ENCODE data around the gene C15orf61. TPM values are rescaled to one million over a fixed set of nuclear protein-coding genes. Genes with fewer than 3 reads are reported as not detected.
A peak's percentile ranks its signal among the peaks of the same experiment; 100 is the strongest.

Gene C15orf61
- total RNA-seq, 2 donors from 2014 or later: 4.1 to 5.8 TPM

GRCh38 chr15:67542420-67543347 lies 21.8 kb downstream of the C15orf61 start, which contains the start of gene MAP2K5:
Gene MAP2K5 (plus strand): TSS chr15:67542703. CDS start chr15:67543336, 633 bp downstream.
- Mint-ChIP-seq H3K27ac (peak within 1 kb of the TSS; percentile 91 to 94), H3K36me3 (peaks cover 8 to 11% of the 10 kb centered on the region in 2 donors), H3K9me3 (no peaks in the 10 kb centered on the region)
- ATAC-seq (peak; percentile 71 to 79), DNase-seq (ENCODE audit: low spot score in 2 of 2) (peak; percentile 80 to 82)

DNA sequence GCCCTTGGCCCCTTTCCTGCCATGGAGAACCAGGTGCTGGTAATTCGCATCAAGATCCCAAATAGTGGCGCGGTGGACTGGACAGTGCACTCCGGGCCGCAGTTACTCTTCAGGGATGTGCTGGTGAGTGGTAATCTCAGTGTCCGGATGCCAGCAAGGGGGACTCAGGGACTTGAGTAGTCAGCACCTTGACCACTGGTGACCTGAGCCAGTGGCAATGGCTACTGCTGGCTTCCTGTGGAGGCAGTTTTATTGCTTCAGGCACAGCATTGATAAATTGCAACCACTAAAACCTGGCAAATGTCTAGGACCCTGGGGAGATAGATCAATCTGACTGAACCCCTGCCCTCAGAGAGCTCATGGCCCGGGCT lies 22.4 kb downstream of the C15orf61 start:
- DNase-seq (ENCODE audit: low spot score in 2 of 2): no peak
- Mint-ChIP-seq H3K9me3 (no peaks in the 10 kb centered on the region), H3K27ac (peak overlapping the region; percentile 91 to 94), H3K36me3 (peaks cover 8 to 11% of the 10 kb centered on the region in 2 donors)
- no peak for ATAC-seq

DNA sequence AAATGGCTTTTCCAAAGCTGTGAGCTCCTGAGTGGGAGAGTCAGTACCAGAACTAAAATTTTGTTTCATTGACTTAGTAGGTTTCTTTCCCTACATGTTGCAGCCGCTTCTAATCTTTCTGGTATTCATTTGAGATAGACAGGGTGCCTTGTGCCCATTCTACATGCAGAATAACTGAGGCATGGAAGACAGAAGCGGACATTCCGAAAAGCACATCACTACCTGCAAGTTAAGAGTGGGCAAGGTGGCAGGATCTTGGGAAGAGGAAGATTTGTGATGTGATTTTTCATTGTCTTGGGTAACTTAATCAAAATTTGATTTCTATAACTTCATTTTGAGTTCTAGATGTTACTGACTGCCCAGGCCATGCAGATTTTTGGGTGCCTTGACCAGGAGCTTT lies 23.5 kb downstream of the C15orf61 start:
- H3K27ac Mint-ChIP-seq: no peak overlapping the region
- H3K36me3 Mint-ChIP-seq: peaks cover 8 to 11% of the 10 kb centered on the region in 2 donors
- H3K9me3 Mint-ChIP-seq: no peaks in the 10 kb centered on the region
- ATAC-seq (no peak), DNase-seq (ENCODE audit: low spot score in 2 of 2) (no peak)

DNA sequence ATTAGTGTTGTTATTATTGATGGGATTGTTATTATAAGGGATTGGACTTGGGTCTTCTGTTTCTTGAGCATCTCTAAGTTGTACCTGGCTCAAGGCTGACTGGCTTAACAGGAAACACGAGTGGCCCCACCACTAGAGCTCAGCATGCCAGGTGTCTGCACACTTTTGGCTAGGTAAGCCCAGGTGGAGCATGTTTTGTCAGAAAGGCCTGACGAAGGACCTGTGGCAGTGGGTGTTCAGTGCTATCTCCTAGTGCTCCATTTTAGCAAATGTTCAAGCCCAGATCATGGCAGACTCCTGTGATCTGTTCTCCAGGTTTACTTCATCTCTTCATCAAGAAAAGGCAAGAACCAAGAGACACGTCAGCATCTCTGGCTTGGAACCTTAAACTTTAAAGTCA lies 24.9 kb downstream of the C15orf61 start:
- H3K9me3 Mint-ChIP-seq: no peaks in the 10 kb centered on the region
- DNase-seq (ENCODE audit: low spot score in 2 of 2): no peak

GRCh38 chr15:67547064-67547463 lies 26.1 kb downstream of the C15orf61 start:
- Mint-ChIP-seq H3K36me3 (peaks cover 3 to 8% of the 10 kb centered on the region in 2 donors), H3K9me3 (no peaks in the 10 kb centered on the region), H3K27ac (peak overlapping the region in 1 of 2 donors; percentile 41)
- DNase-seq (ENCODE audit: low spot score in 2 of 2) (no peak), ATAC-seq (no peak)

More for the DNA sequence above, 24.9 kb downstream of the C15orf61 start:
- Mint-ChIP-seq H3K36me3 (peaks cover 8 to 11% of the 10 kb centered on the region in 2 donors), H3K27ac (peak overlapping the region in 1 of 2 donors; percentile 41)
- no peak for ATAC-seq

DNA sequence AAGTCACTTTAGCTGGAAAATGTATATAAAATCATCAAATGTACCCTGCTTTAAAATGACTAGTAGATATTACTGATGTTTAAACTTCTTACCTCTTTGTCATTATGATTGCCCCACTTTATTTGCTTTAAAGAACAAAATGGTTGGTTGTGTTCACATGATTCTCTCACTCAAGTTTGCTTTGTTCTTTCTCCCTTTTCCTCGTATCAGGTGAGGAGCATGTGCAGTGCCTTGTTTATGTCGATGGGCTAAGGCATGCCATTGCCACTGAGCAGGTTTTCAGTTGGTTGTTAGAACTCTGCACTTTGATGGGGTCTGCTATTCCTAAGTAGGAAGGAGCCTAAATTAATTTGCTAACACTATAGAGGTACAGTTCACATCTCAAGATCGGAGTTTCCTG lies 26.9 kb downstream of the C15orf61 start:
- no peak for ATAC-seq
- no peak for DNase-seq (ENCODE audit: low spot score in 2 of 2)
- H3K9me3 Mint-ChIP-seq: no peaks in the 10 kb centered on the region
- H3K27ac Mint-ChIP-seq: no peak overlapping the region
- H3K36me3 Mint-ChIP-seq: peaks cover 0 to 6% of the 10 kb centered on the region in 2 donors

DNA sequence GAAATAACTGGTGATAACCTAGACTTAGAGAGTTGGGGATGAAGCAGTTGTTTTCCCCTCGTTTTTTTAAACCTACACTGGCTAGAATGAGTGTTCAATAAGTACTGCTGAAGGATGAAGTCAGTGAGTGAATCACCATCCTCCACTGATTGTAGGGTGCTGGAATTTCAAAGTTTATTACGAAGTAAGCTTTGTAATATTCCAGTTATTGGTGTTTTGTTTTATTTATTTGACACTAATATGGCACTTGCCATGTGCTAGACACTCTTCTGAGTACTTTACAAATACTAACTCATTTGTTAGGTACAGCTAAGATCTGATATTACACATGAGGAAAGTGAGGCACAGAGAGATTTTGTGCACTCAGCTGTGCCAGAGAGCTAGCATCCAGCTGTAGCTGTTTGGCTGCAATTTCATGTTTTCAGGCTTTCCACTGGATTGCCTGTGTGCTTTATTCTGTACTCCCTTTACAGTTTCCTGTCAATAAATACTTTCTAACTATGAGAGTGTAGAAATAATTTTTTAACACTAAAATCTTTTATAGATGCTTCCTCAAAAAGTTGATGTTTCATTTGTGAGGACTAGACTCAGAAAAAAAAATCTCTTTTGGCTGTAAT lies 27.4 kb downstream of the C15orf61 start:
- Mint-ChIP-seq H3K36me3 (peaks cover 0 to 6% of the 10 kb centered on the region in 2 donors), H3K27ac (no peak overlapping the region), H3K9me3 (no peaks in the 10 kb centered on the region)
- DNase-seq (ENCODE audit: low spot score in 2 of 2): no peak
- no peak for ATAC-seq

DNA sequence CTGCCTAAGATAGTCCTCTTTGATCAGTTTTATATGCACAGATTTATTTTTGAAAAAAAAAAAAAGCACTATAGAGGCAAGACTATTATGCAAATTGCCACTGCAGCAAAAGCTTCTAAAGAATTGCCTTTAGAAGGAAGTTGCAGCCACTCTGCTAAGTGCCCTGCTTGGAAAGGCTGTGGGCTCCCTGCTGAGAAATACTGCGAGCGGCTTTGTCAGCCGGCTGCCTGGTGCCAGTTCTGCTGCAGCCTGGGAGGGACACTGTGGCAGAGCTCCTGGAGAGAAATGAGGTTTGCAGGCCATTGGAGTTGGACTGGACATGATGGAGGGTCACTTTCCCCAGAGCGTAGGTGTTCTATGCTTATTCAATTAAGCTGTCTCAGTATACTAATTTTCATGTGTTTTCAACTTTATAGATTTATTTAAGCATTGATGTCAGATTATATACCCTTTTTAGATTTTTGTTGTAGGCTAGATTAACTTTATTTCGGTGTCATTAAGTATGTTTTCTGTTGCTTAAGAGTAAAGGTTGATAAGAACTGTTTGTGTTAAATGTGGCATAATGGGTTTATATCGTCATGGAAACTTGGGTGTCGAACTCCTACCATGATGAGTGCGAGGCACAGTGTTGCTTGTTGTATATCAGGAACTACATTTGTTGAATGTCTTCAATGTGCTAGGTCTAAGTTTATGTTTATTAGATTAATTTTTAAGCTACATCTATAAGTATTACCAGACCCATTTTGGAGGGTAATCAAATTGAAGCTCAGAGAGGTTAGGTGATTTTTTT lies 28.1 kb downstream of the C15orf61 start:
- DNase-seq (ENCODE audit: low spot score in 2 of 2) (no peak), ATAC-seq (no peak)
- peaks cover 0 to 5% of the 10 kb centered on the region in 2 donors for H3K36me3 Mint-ChIP-seq
- H3K9me3 Mint-ChIP-seq: no peaks in the 10 kb centered on the region
- H3K27ac Mint-ChIP-seq: no peak overlapping the region

- Mint-ChIP-seq H3K27ac (no peak overlapping the region), H3K36me3 (peaks cover 0 to under 1% of the 10 kb centered on the region in 2 donors), H3K9me3 (no peaks in the 10 kb centered on the region)
- ATAC-seq: no peak
- DNase-seq (ENCODE audit: low spot score in 2 of 2): no peak
Observed at GRCh38 chr15:67549736-67550135, 28.8 kb downstream of the C15orf61 start.

GRCh38 chr15:67550522-67550921 lies 29.6 kb downstream of the C15orf61 start:
- peak in 1 of 2 donors; percentile 63 for ATAC-seq
- peaks cover 0 to 4% of the 10 kb centered on the region in 2 donors for H3K36me3 Mint-ChIP-seq

DNA sequence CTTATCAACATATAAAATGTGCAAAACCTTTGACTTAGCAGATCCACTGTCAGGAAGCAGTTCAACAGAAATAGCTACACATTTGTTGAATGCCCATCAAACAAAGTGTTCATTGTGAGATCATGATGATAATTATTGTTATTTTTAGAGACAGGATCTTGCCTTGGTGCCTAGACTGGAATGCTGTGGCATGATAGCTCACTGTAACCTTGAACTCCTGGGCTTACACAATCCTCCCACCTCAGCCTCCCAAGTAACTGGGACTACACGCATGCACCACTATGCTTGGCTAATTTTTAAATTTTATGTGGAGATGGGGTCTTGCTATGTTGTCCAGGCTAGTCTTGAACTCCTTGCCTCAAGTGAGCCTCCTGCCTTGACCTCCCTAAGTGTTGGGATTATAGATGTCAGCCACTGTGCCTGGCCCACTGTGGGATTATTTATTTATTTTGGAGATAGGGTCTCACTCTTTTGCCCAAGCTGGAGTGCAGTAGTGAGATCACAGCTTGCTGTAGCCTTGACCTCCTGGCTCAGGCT lies 30.3 kb downstream of the C15orf61 start:
- Mint-ChIP-seq H3K27ac (no peak overlapping the region), H3K36me3 (peaks cover 0 to 4% of the 10 kb centered on the region in 2 donors), H3K9me3 (no peaks in the 10 kb centered on the region)
- no peak for ATAC-seq
- no peak for DNase-seq (ENCODE audit: low spot score in 2 of 2)

More at GRCh38 chr15:67550522-67550921, 29.6 kb downstream of the C15orf61 start:
- no peak for DNase-seq (ENCODE audit: low spot score in 2 of 2)
- Mint-ChIP-seq H3K9me3 (no peaks in the 10 kb centered on the region), H3K27ac (peak overlapping the region in 1 of 2 donors; percentile 47)

DNA sequence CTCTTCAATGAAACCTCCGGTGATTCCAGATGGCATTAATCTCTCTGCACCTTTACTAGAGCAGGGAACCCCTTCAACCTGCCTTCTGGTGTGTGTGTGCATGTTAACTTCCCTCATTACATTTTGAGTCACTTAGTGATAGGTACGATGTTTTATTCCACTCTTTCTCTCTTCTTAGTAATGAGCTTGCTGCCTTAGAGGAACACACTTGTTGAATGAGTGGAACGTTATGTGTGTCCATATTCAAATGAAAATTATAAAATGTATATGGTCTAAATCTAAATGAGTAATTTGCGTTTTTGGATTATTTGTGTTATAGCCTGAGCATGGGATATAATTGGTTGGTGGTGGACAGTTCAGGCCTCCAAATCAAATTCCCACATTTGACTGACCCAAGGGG lies 33.6 kb downstream of the C15orf61 start:
- DNase-seq (ENCODE audit: low spot score in 2 of 2) (no peak), ATAC-seq (no peak)
- peaks cover 10 to 31% of the 10 kb centered on the region in 2 donors for H3K36me3 Mint-ChIP-seq
- H3K27ac Mint-ChIP-seq: peak overlapping the region in 1 of 2 donors; percentile 22
- peaks cover 0 to 7% of the 10 kb centered on the region in 2 donors for H3K9me3 Mint-ChIP-seq

GRCh38 chr15:67556976-67557570 lies 36.1 kb downstream of the C15orf61 start:
- no peak for DNase-seq (ENCODE audit: low spot score in 2 of 2)
- peaks cover 10 to 38% of the 10 kb centered on the region in 2 donors for H3K36me3 Mint-ChIP-seq
- H3K27ac Mint-ChIP-seq: no peak overlapping the region
- ATAC-seq: no peak
- H3K9me3 Mint-ChIP-seq: peaks cover 0 to 7% of the 10 kb centered on the region in 2 donors

DNA sequence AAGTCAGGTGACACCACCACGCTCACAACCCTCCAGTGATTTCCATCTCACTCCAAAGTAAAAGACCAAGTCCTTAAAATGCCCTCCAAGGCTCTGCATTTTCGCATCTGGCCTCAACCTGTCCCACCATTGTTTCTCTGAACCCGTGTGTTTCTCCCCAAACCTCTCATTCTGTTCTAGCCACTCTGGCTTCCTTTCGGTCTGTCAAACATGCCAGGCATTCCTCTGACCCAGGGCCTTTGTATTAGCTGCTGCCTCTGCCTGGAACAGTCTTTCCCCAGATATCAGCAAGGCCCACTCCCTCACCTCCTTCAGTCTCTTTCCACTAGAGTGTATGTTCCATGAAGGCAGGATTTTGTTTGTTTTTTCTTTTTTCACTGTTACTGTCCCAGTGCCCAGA lies 37.6 kb downstream of the C15orf61 start:
- ATAC-seq (no peak), DNase-seq (ENCODE audit: low spot score in 2 of 2) (no peak)
- Mint-ChIP-seq H3K36me3 (peaks cover 10 to 38% of the 10 kb centered on the region in 2 donors), H3K9me3 (peaks cover 0 to 7% of the 10 kb centered on the region in 2 donors), H3K27ac (no peak overlapping the region)

- no peak for DNase-seq (ENCODE audit: low spot score in 2 of 2)
- no peak for ATAC-seq
- H3K27ac Mint-ChIP-seq: no peak overlapping the region
- peaks cover 0 to 7% of the 10 kb centered on the region in 2 donors for H3K9me3 Mint-ChIP-seq
- H3K36me3 Mint-ChIP-seq: peaks cover 10 to 38% of the 10 kb centered on the region in 2 donors
Observed at GRCh38 chr15:67559158-67559557, 38.2 kb downstream of the C15orf61 start.

DNA sequence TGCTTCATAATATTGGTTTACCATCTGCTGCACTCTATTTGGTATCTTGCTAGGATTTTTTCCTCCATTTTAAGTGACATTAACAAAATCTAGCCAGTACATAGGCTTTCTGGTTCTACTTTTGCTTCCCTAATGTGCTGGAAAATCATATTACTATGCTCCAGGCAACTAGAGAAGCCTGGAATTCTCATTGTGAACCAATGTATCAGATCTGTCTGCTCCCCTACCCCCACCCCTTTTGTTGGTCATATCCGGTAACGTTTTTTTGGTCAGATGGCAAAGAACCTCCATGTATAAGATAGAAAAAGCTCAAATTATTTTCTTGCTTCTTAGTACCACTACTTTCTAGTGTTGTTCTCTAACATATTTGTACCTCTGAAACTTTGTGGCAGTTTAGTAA lies 38.6 kb downstream of the C15orf61 start:
- no peak for ATAC-seq
- peaks cover 0 to 7% of the 10 kb centered on the region in 2 donors for H3K9me3 Mint-ChIP-seq
- H3K27ac Mint-ChIP-seq: no peak overlapping the region
- H3K36me3 Mint-ChIP-seq: peaks cover 10 to 38% of the 10 kb centered on the region in 2 donors
- DNase-seq (ENCODE audit: low spot score in 2 of 2): no peak
